ENCODE measurements around the gene WDR88.
"Not testable (repeated sequence)": the region's sequence is repeated elsewhere in the genome, so short reads cannot be mapped to it uniquely, and the experiment has no call there.

The WDR88 gene

GRCh38 chr19:33174186-33174585, 42.3 kb downstream of the WDR88 start:
- DNase-seq = no peak

- no peak for DNase-seq
Observed at GRCh38 chr19:33175156-33175782, 43.4 kb downstream of the WDR88 start.

- peak; percentile 30 for DNase-seq
Observed at GRCh38 chr19:33175886-33176669, 44.2 kb downstream of the WDR88 start.

GRCh38 chr19:33176670-33177416, 44.9 kb downstream of the WDR88 start:
- DNase-seq = peak; percentile 99

GRCh38 chr19:33177417-33177979, 45.6 kb downstream of the WDR88 start:
- no peak for DNase-seq

GRCh38 chr19:33186431-33187182, 54.7 kb downstream of the WDR88 start:
- no peak for DNase-seq

GRCh38 chr19:33187183-33187540, 55.2 kb downstream of the WDR88 start:
- no peak for DNase-seq

- no peak for DNase-seq
Observed at GRCh38 chr19:33189453-33189852, 57.5 kb downstream of the WDR88 start.

GRCh38 chr19:33191092-33191491, 59.2 kb downstream of the WDR88 start:
- not testable (repeated sequence) for DNase-seq

- no peak for DNase-seq
Observed at GRCh38 chr19:33191501-33191900, 59.6 kb downstream of the WDR88 start.

GRCh38 chr19:33192010-33192409, 60.1 kb downstream of the WDR88 start:
- DNase-seq = no peak

GRCh38 chr19:33193269-33193864, 61.5 kb downstream of the WDR88 start:
- DNase-seq = no peak

- peak; percentile 50 for DNase-seq
Observed at GRCh38 chr19:33193865-33194362, 62.0 kb downstream of the WDR88 start, which contains the start of gene LRP3. TSS of gene LRP3 (plus strand) at chr19:33194330. CDS start at chr19:33194786, 456 bp downstream.

GRCh38 chr19:33194532-33194885, 62.6 kb downstream of the WDR88 start:
- DNase-seq = no peak

GRCh38 chr19:33194886-33195644, 63.2 kb downstream of the WDR88 start:
- no peak for DNase-seq

GRCh38 chr19:33195645-33196347, 63.9 kb downstream of the WDR88 start:
- no peak for DNase-seq

GRCh38 chr19:33196446-33197193, 64.7 kb downstream of the WDR88 start:
- DNase-seq = no peak

- DNase-seq = no peak
Observed at GRCh38 chr19:33197591-33198000, 65.7 kb downstream of the WDR88 start.

GRCh38 chr19:33198169-33198568, 66.3 kb downstream of the WDR88 start:
- no peak for DNase-seq
